ENCODE data around the gene ERBB4. TPM values are rescaled to one million over a fixed set of nuclear protein-coding genes. Genes with fewer than 3 reads are reported as not detected.

The ERBB4 gene
- total RNA-seq, 1 donor from 2014 or later: 1.7 TPM

DNA sequence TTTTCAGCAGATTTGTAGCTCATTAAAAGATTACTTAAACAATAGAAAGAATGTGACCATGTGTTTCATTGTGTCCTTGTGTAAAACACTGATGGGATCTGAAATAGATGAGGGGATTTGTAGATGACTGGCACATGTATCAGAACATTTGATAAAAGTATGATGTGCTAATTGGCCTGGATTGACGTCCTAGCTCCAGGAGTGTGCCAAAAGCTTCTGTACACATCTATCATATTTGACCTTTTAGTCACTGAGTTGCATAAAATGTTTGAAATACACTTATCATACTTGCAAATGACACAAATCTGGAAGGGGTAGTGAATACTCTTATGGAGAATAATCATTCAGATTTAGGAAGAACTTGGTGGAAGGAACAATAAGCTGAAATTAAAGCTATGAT lies 778.5 kb downstream of the ERBB4 start:
- H3K9me3 ChIP-seq: no peaks in the 10 kb centered on the region
- no peaks in the 10 kb centered on the region for H3K36me3 ChIP-seq
- H3K27me3 ChIP-seq: no peaks in the 10 kb centered on the region
- H3K4me3 ChIP-seq: no peak overlapping the region
- no peaks in the 10 kb centered on the region for H3K4me1 ChIP-seq
- TF ChIP-seq CTCF (IDR thresholded peaks at IDR 0.05): no peak
- no peak overlapping the region for H3K27ac ChIP-seq
- intact Hi-C loops (cut with DNase I): no loop called here
- DNase-seq (ENCODE audit: low spot score in 2 of 2): no peak

DNA sequence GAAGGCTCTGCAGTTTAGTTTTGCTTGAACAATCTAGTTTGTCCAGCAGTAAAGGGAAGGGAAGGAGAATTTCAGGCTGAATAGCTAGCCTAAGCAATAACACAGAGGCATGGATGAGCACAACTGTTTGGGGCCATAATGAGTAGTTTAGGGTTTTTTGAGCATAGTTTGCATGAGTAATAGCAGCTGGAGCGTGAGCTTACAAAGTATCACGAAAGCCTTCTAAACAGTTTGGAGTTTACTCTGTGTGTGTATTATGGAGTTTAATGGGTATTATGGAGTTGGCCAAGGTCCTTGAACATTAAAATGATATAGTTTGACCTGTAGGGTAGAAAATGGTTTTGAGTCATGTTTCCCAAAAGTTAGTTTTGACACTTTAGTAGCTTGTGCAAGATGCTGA lies 782.3 kb downstream of the ERBB4 start:
- intact Hi-C loops (cut with DNase I): no loop called here
- H3K9me3 ChIP-seq: no peaks in the 10 kb centered on the region
- H3K27me3 ChIP-seq: no peaks in the 10 kb centered on the region
- no peaks in the 10 kb centered on the region for H3K4me1 ChIP-seq
- no peak for TF ChIP-seq CTCF (IDR thresholded peaks at IDR 0.05)
- no peak for DNase-seq (ENCODE audit: low spot score in 2 of 2)
- H3K36me3 ChIP-seq: no peaks in the 10 kb centered on the region
- no peak overlapping the region for H3K4me3 ChIP-seq
- H3K27ac ChIP-seq: no peak overlapping the region

DNA sequence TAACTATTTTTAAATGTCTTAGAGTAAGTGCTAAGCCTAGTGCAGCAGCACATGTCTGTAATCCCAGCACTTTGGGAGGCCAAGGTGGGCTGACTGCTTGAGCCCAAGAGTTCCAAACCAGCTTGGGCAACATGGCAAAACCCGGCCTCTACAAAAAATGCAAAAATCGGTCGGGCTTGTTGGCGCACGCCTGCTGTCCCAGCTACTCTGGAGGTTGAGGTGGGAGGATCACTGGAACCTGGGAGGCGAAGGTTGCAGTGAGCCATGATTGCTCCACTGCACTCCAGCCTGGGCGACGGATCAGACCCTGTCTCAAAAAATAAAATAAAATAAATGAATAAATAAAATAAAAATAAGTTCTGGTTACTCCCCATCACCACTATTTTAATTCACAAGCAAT lies 783.4 kb downstream of the ERBB4 start:
- Histone ChIP-seq H3K9me3 (no peaks in the 10 kb centered on the region), H3K4me1 (no peaks in the 10 kb centered on the region), H3K4me3 (no peak overlapping the region), H3K27me3 (no peaks in the 10 kb centered on the region), H3K27ac (no peak overlapping the region), H3K36me3 (no peaks in the 10 kb centered on the region)
- no peak for TF ChIP-seq CTCF (IDR thresholded peaks at IDR 0.05)
- no peak for DNase-seq (ENCODE audit: low spot score in 2 of 2)
- intact Hi-C loops (cut with DNase I): no loop called here

DNA sequence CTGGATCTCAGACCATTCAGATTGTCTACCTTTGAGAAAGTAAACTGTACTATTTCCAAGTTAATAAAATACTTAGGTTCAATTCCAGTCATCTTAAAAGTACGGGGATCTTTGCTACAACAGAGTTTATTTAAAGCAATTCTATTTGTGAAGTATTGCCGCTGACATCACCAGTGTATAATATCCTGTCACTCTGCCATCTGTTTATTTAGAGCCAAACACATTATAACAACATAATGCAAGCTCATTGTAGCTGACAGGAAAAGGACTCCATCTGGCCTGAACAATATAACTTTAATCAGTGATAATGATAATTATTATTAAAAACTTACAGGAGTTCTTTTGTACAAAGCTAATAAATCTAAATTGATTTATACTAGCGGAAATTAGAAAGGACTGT lies 786.8 kb downstream of the ERBB4 start:
- Histone ChIP-seq H3K4me3 (no peak overlapping the region), H3K27ac (no peak overlapping the region), H3K27me3 (no peaks in the 10 kb centered on the region), H3K4me1 (no peaks in the 10 kb centered on the region), H3K36me3 (no peaks in the 10 kb centered on the region), H3K9me3 (no peaks in the 10 kb centered on the region)
- no peak for DNase-seq (ENCODE audit: low spot score in 2 of 2)
- intact Hi-C loops (cut with DNase I): no loop called here
- no peak for TF ChIP-seq CTCF (IDR thresholded peaks at IDR 0.05)

GRCh38 chr2:211748339-211748738 lies 790.3 kb downstream of the ERBB4 start:
- H3K9me3 ChIP-seq: no peaks in the 10 kb centered on the region
- no peak overlapping the region for H3K27ac ChIP-seq
- H3K36me3 ChIP-seq: no peaks in the 10 kb centered on the region
- DNase-seq (ENCODE audit: low spot score in 2 of 2): no peak
- H3K4me3 ChIP-seq: no peak overlapping the region
- no peak for TF ChIP-seq CTCF (IDR thresholded peaks at IDR 0.05)
- no peaks in the 10 kb centered on the region for H3K27me3 ChIP-seq
- H3K4me1 ChIP-seq: no peaks in the 10 kb centered on the region
- intact Hi-C loops (cut with DNase I): loop anchor here (5.0 to 10.0 kb wide), 3 partner anchors 396 to 819 kb away; no protein-coding TSS in a partner anchor
